ENCODE measurements around the gene DST. TPM values are rescaled to one million over a fixed set of nuclear protein-coding genes. Genes with fewer than 3 reads are reported as not detected.

DST gene
- total and polyA plus RNA-seq, 11 donors, result 107 to 607 (median 366) TPM

GRCh38 chr6:56689663-56690062, 47.0 kb upstream of the DST start:
- Histone ChIP-seq H3K4me3 (peak overlapping the region in 9 of 12 donors; percentile 44 to 65 (median 52)), H3K4me1 (peaks cover 0 to 58% (median 43%) of the 10 kb centered on the region in 12 donors), H3K27ac (peak overlapping the region in 10 of 12 donors; percentile 29 to 90 (median 87)), H3K9me3 (no peaks in the 10 kb centered on the region), H3K27me3 (no peaks in the 10 kb centered on the region), H3K36me3 (no peaks in the 10 kb centered on the region)
- no peak for DNase-seq
- intact Hi-C loops (cut with DNase I), result loop anchor here in 1 of 10 donors (5.0 kb wide), 1 partner anchor 37 kb away; no protein-coding TSS in a partner anchor
- TF ChIP-seq, protein P1, sequence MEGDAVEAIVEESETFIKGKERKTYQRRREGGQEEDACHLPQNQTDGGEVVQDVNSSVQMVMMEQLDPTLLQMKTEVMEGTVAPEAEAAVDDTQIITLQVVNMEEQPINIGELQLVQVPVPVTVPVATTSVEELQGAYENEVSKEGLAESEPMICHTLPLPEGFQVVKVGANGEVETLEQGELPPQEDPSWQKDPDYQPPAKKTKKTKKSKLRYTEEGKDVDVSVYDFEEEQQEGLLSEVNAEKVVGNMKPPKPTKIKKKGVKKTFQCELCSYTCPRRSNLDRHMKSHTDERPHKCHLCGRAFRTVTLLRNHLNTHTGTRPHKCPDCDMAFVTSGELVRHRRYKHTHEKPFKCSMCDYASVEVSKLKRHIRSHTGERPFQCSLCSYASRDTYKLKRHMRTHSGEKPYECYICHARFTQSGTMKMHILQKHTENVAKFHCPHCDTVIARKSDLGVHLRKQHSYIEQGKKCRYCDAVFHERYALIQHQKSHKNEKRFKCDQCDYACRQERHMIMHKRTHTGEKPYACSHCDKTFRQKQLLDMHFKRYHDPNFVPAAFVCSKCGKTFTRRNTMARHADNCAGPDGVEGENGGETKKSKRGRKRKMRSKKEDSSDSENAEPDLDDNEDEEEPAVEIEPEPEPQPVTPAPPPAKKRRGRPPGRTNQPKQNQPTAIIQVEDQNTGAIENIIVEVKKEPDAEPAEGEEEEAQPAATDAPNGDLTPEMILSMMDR (IDR thresholded peaks at IDR 0.05), result no peak
- no peak for TF ChIP-seq POLR2A (IDR thresholded peaks at IDR 0.05)
- no peak for ATAC-seq
- 91 to 98% (median 94%) methylated on average over 1 of the region's 1 CpG for WGBS, 4 donors

- peak overlapping the region in 9 of 12 donors; percentile 29 to 90 (median 87) for H3K27ac ChIP-seq
- peak overlapping the region in 10 of 12 donors; percentile 10 to 65 (median 51) for H3K4me3 ChIP-seq
- peaks cover 0 to 61% (median 44%) of the 10 kb centered on the region in 12 donors for H3K4me1 ChIP-seq
- no peaks in the 10 kb centered on the region for H3K27me3 ChIP-seq
- 36 to 46% (median 43%) methylated on average over 3 of the region's 3 CpGs for WGBS, 4 donors
- H3K9me3 ChIP-seq, result no peaks in the 10 kb centered on the region
- ATAC-seq (no peak), DNase-seq (no peak)
- intact Hi-C loops (cut with DNase I), result no loop called here
- no peaks in the 10 kb centered on the region for H3K36me3 ChIP-seq
- TF ChIP-seq POLR2A (IDR thresholded peaks at IDR 0.05), result no peak
- TF ChIP-seq, protein P1 (IDR thresholded peaks at IDR 0.05), result no peak
Measured at GRCh38 chr6:56689114-56689513, 46.4 kb upstream of the DST start.

GRCh38 chr6:56688521-56688920, 45.8 kb upstream of the DST start:
- peaks cover 0 to 61% (median 41%) of the 10 kb centered on the region in 12 donors for H3K4me1 ChIP-seq
- no peaks in the 10 kb centered on the region for H3K27me3 ChIP-seq
- H3K27ac ChIP-seq, result peak overlapping the region in 8 of 12 donors; percentile 25 to 90 (median 87)
- peak overlapping the region in 8 of 12 donors; percentile 10 to 65 (median 52) for H3K4me3 ChIP-seq
- no peak for TF ChIP-seq POLR2A (IDR thresholded peaks at IDR 0.05)
- TF ChIP-seq, protein P1 (IDR thresholded peaks at IDR 0.05), result no peak
- H3K36me3 ChIP-seq, result no peaks in the 10 kb centered on the region
- ATAC-seq, result no peak
- H3K9me3 ChIP-seq, result no peaks in the 10 kb centered on the region
- WGBS, 4 donors, result 66 to 73% (median 71%) methylated on average over 2 of the region's 2 CpGs
- no peak for DNase-seq
- intact Hi-C loops (cut with DNase I), result no loop called here

- Histone ChIP-seq H3K27me3 (no peaks in the 10 kb centered on the region), H3K4me1 (peaks cover 0 to 68% (median 38%) of the 10 kb centered on the region in 12 donors), H3K4me3 (peak overlapping the region in 1 of 12 donors; percentile 61), H3K9me3 (no peaks in the 10 kb centered on the region), H3K36me3 (no peaks in the 10 kb centered on the region), H3K27ac (peak overlapping the region in 7 of 12 donors; percentile 9 to 88 (median 28))
- ATAC-seq, result no peak
- no peak for DNase-seq
- TF ChIP-seq POLR2A (IDR thresholded peaks at IDR 0.05), result no peak
- TF ChIP-seq, protein P1 (IDR thresholded peaks at IDR 0.05), result no peak
- WGBS, 4 donors, result 52 to 90% (median 69%) methylated on average over 1 of the region's 1 CpG
- intact Hi-C loops (cut with DNase I), result no loop called here
Measured at GRCh38 chr6:56687551-56687950, 44.9 kb upstream of the DST start.

All from heart left ventricle (tissue), 16 donors.